Upper lobe of left lung (tissue), 6 donors: ENCODE measurements around the gene PHEX. TPM values are rescaled to one million over a fixed set of nuclear protein-coding genes. Genes with fewer than 3 reads are reported as not detected.

Source experiments
- ATAC-seq, 2 donors: fragments of 200-7000 bp; cut with Tn5 transposase; one replicate each; pipeline ENCODE4 v1.9.1; 2022; ENCODE audit warnings: mild to moderate bottlenecking in 2 of 2, moderate library complexity in 2 of 2; ENCODE audit not compliant: low FRiP score in 2 of 2
- DNase-seq, 2 donors: peaks; one replicate each; pipeline ENCODE4 v3.0.0-alpha.2; 2019 to 2020
- H3K27ac ChIP-seq, 4 donors: fragments of 200-600 bp; sonication (generic); one replicate each; pipeline ENCODE4 v1.5.1; 2016 to 2019
- H3K27me3 ChIP-seq, 4 donors: fragments of 200-600 bp; sonication (generic); one replicate each; pipeline ENCODE4 v1.5.1; 2017 to 2019
- H3K36me3 ChIP-seq, 4 donors: fragments of 200-600 bp; sonication (generic); one replicate each; pipeline ENCODE4 v1.5.1; 2016 to 2019
- H3K4me1 ChIP-seq, 4 donors: fragments of 200-600 bp; sonication (generic); one replicate each; pipeline ENCODE4 v1.5.1; 2018 to 2019
- H3K4me3 ChIP-seq, 4 donors: fragments of 200-600 bp; sonication (generic); one replicate each; pipeline ENCODE4 v1.5.1; 2017 to 2019; ENCODE audit warnings: mild to moderate bottlenecking in 2 of 4, moderate library complexity in 1 of 4
- H3K9me3 ChIP-seq, 4 donors: fragments of 200-600 bp; sonication (generic); one replicate each; pipeline ENCODE4 v1.5.1; 2018 to 2019
- CTCF ChIP-seq, 6 experiments: fragments of 450-650 bp in 4 of 6; fragments of 200-600 bp in 2 of 6; sonication (generic) in 2 of 6; IDR thresholded peaks; one replicate each; pipeline ENCODE4 v1.5.1; 2016 to 2019; ENCODE audit warnings: antibody characterized with exemption in 6 of 6
- EP300 ChIP-seq, 4 donors: sonication (generic); formaldehyde crosslinking; IDR thresholded peaks; one replicate each; pipeline ENCODE4 v1.5.1; 2017; ENCODE audit warnings: antibody characterized with exemption in 4 of 4, control low read depth in 2 of 4
- POLR2A ChIP-seq, 4 donors: fragments of 450-650 bp; IDR thresholded peaks; one replicate each; pipeline ENCODE4 v1.5.1; 2016 to 2017; ENCODE audit warnings: antibody characterized with exemption in 4 of 4, mild to moderate bottlenecking in 2 of 4
- POLR2AphosphoS5 ChIP-seq, 2 donors: sonication (generic); formaldehyde crosslinking; IDR thresholded peaks; one replicate each; pipeline ENCODE4 v1.5.1; 2017; ENCODE audit warnings: antibody characterized with exemption in 2 of 2
- WGBS, 2 donors: methylation state at CpG; one replicate each; pipeline ENCODE4 v1.1.5; 2017 to 2018; 5-methylcytosine and 5-hydroxymethylcytosine counted together
- total RNA-seq, 6 donors: library from RNA; depleted of rRNA in 4 of 6; stranded (reverse); fragments of >200 nt in 4 of 6; gene quantifications; one replicate each; pipeline versions ENCODE4 v1.1.0 to v1.2.1, GENCODE V29; 2016 to 2021
- donor health status: DM: no; HTN: no; CAD: no; lungs with moderate emphysema.
- donor health status: DM: no; HTN: yes; CAD: no; lungs with severe emphysema.

PHEX gene
- 1 to 10 TPM in 5 of 6 donors, under 1 TPM in 1; 0.80 to 4.9 (median 1.4) TPM for total RNA-seq

- 58 to 72% methylated on average over 1 of the region's 1 CpG for WGBS, 2 donors
- Histone ChIP-seq H3K27me3 (no peaks in the 10 kb centered on the region), H3K4me1 (no peaks in the 10 kb centered on the region), H3K36me3 (no peaks in the 10 kb centered on the region), H3K9me3 (no peaks in the 10 kb centered on the region), H3K27ac (no peak within 1 kb of the TSS), H3K4me3 (no peak within 1 kb of the TSS)
- no peak for DNase-seq
- TF ChIP-seq POLR2A (IDR thresholded peaks at IDR 0.05) (no peak), EP300 (IDR thresholded peaks at IDR 0.05) (no peak), CTCF (IDR thresholded peaks at IDR 0.05) (no peak), POLR2AphosphoS5 (IDR thresholded peaks at IDR 0.05) (no peak)
- no peak for ATAC-seq
These were observed at the start of gene PHEX for GRCh38 chrX:22032084-22032483. PHEX (plus strand) TSS chrX:22032325; CDS start chrX:22033006, 681 bp downstream.

GRCh38 chrX:21985332-21985777, 46.8 kb upstream of the PHEX start:
- Histone ChIP-seq H3K4me3 (no peak overlapping the region), H3K27ac (no peak overlapping the region), H3K36me3 (peaks cover 0 to 17% (median 0%) of the 10 kb centered on the region in 4 donors), H3K4me1 (no peaks in the 10 kb centered on the region), H3K9me3 (no peaks in the 10 kb centered on the region), H3K27me3 (no peaks in the 10 kb centered on the region)
- DNase-seq (peak in 1 of 2 donors; percentile 50), ATAC-seq (peak; percentile 93)
- WGBS, 2 donors = 3 to 13% methylated on average over 3 of the region's 3 CpGs
- peak; percentile 83 to 96 (median 87) for TF ChIP-seq CTCF (IDR thresholded peaks at IDR 0.05)
- no peak for TF ChIP-seq POLR2A (IDR thresholded peaks at IDR 0.05)

- DNase-seq = no peak
- Histone ChIP-seq H3K27me3 (no peaks in the 10 kb centered on the region), H3K4me3 (no peak overlapping the region), H3K36me3 (peaks cover 0 to 17% (median 0%) of the 10 kb centered on the region in 4 donors), H3K27ac (no peak overlapping the region), H3K9me3 (no peaks in the 10 kb centered on the region), H3K4me1 (no peaks in the 10 kb centered on the region)
- no peak for ATAC-seq
- no peak for TF ChIP-seq EP300 (IDR thresholded peaks at IDR 0.05)
- TF ChIP-seq POLR2A (IDR thresholded peaks at IDR 0.05) = no peak
- TF ChIP-seq POLR2AphosphoS5 (IDR thresholded peaks at IDR 0.05) = no peak
- TF ChIP-seq CTCF (IDR thresholded peaks at IDR 0.05) = no peak
- WGBS, 2 donors = 45 to 75% methylated on average over 1 of the region's 1 CpG
These were observed 45.5 kb upstream of the PHEX start for GRCh38 chrX:21986596-21986995.

- 72 to 89% methylated on average over 4 of the region's 4 CpGs for WGBS, 2 donors
These were observed 42.7 kb upstream of the PHEX start for GRCh38 chrX:21989384-21989783.

More at GRCh38 chrX:21989384-21989783, 42.7 kb upstream of the PHEX start:
- ATAC-seq = no peak
- Histone ChIP-seq H3K4me3 (no peak overlapping the region), H3K4me1 (no peaks in the 10 kb centered on the region), H3K36me3 (peaks cover 0 to 25% (median 0%) of the 10 kb centered on the region in 4 donors), H3K9me3 (no peaks in the 10 kb centered on the region), H3K27me3 (no peaks in the 10 kb centered on the region), H3K27ac (no peak overlapping the region)
- DNase-seq = no peak
- TF ChIP-seq CTCF (IDR thresholded peaks at IDR 0.05) (no peak), POLR2A (IDR thresholded peaks at IDR 0.05) (no peak), EP300 (IDR thresholded peaks at IDR 0.05) (no peak), POLR2AphosphoS5 (IDR thresholded peaks at IDR 0.05) (no peak)
